PC-9 (cell line): ENCODE results near the gene USP34. TPM values are rescaled to one million over a fixed set of nuclear protein-coding genes. Genes with fewer than 3 reads are reported as not detected.

Experiments
- BruUV-seq: library from RNA; stranded (reverse); fragments of 400-500 nt; replicated peaks from 2 replicates; lab custom pipeline; 2021; lab: Mats Ljungman, UMichigan
- CTCF ChIA-PET: fragments of 300-600 bp; sonication (Branson Sonifier 250); formaldehyde crosslinking; loops from one replicate; lab custom pipeline; 2022; ENCODE audit warnings: antibody characterized with exemption; lab: Charles Lee
- POLR2A ChIA-PET: fragments of 300-600 bp; sonication (Branson Sonifier 250); formaldehyde crosslinking; loops from one replicate; lab custom pipeline; 2022; ENCODE audit warnings: antibody characterized with exemption; ENCODE audit not compliant: unreplicated experiment; lab: Charles Lee
- DNase-seq, 2 experiments: peaks; one replicate each; pipeline versions ENCODE4 v3.0.0 to v3.0.0-alpha.2; 2015 to 2022; ENCODE audit warnings: mixed read lengths in 1 of 2
- H2AFZ ChIP-seq: fragments of 200-600 bp; sonication (generic); 2 replicates; pipeline ENCODE4 v1.8.1; 2017; ENCODE audit warnings: antibody characterized with exemption
- H3F3A ChIP-seq: fragments of 200-600 bp; sonication (generic); 2 replicates; pipeline ENCODE4 v1.8.1; 2017; ENCODE audit warnings: antibody characterized with exemption, mild to moderate bottlenecking, low read depth; ENCODE audit not compliant: insufficient read depth
- H3K27ac ChIP-seq: fragments of 200-600 bp; sonication (generic); 2 replicates; pipeline ENCODE4 v1.6.1; 2016; ENCODE audit warnings: mixed run types
- H3K27me3 ChIP-seq: fragments of 200-600 bp; sonication (generic); 2 replicates; pipeline ENCODE4 v1.6.1; 2016; ENCODE audit warnings: low read depth, mixed run types; ENCODE audit not compliant: insufficient read depth
- H3K36me3 ChIP-seq: fragments of 200-600 bp; sonication (generic); 2 replicates; pipeline ENCODE4 v1.6.1; 2016; ENCODE audit warnings: low read depth, mixed run types
- H3K4me1 ChIP-seq: fragments of 200-600 bp; sonication (generic); replicated peaks from 2 replicates; pipeline ENCODE4 v1.6.1; 2016; ENCODE audit warnings: mixed run types; ENCODE audit not compliant: insufficient read depth
- H3K4me2 ChIP-seq: fragments of 200-600 bp; sonication (generic); 2 replicates; pipeline ENCODE4 v1.6.1; 2017; ENCODE audit warnings: mixed run types
- H3K4me3 ChIP-seq: fragments of 200-600 bp; sonication (generic); 2 replicates; pipeline ENCODE4 v1.6.1; 2016; ENCODE audit warnings: mixed run types
- H3K79me2 ChIP-seq: fragments of 200-600 bp; sonication (generic); 2 replicates; pipeline ENCODE4 v1.6.1; 2017; ENCODE audit warnings: low read depth, mixed run types
- H3K9me2 ChIP-seq: fragments of 200-600 bp; sonication (generic); 2 replicates; pipeline ENCODE4 v1.8.1; 2017; ENCODE audit warnings: mild to moderate bottlenecking; ENCODE audit not compliant: insufficient read depth
- H3K9me3 ChIP-seq: fragments of 200-600 bp; sonication (generic); 2 replicates; pipeline ENCODE4 v1.8.1; 2016; ENCODE audit warnings: low read depth; ENCODE audit not compliant: insufficient read depth
- H4K20me1 ChIP-seq: fragments of 200-600 bp; sonication (generic); 2 replicates; pipeline ENCODE4 v1.8.1; 2017; ENCODE audit not compliant: insufficient read depth
- CTCF ChIP-seq: fragments of 200-600 bp; sonication (generic); conservative IDR thresholded peaks from 2 replicates; pipeline ENCODE4 v1.6.1; 2017; ENCODE audit warnings: mixed run types, antibody characterized with exemption, mild to moderate bottlenecking, moderate library complexity
- EZH2 ChIP-seq: fragments of 200-600 bp; sonication (generic); IDR thresholded peaks from 2 replicates; pipeline ENCODE4 v1.8.0; 2017; ENCODE audit warnings: antibody characterized with exemption, low read depth
- intact Hi-C: fragments of 100-400 bp; cut with micrococcal nuclease; formaldehyde crosslinking; loops from one replicate; pipeline ENCODE4 v1.10.0; 2022; ENCODE audit not compliant: unreplicated experiment
- total RNA-seq: library from RNA; stranded (reverse); gene quantifications from 2 replicates; pipeline ENCODE4 v1.2.3, GENCODE V29; 2021

USP34 gene
- total RNA-seq, 1 experiment from 2014 or later, result 120 TPM

GRCh38 chr2:61454383-61454782 lies 16.5 kb downstream of the USP34 start:
- H4K20me1 ChIP-seq, result peaks cover 67% of the 10 kb centered on the region
- BruUV-seq, result no TSS peak
- intact Hi-C loops, result no loop called here
- no peaks in the 10 kb centered on the region for H3K4me1 ChIP-seq
- H3F3A ChIP-seq, result no peaks in the 10 kb centered on the region
- no peak overlapping the region for H2AFZ ChIP-seq
- ChIA-PET POLR2A (no interaction called here), CTCF (no interaction called here)
- peaks cover 98% of the 10 kb centered on the region for H3K79me2 ChIP-seq
- H3K27me3 ChIP-seq, result no peaks in the 10 kb centered on the region
- no peaks in the 10 kb centered on the region for H3K9me3 ChIP-seq
- no peak overlapping the region for H3K27ac ChIP-seq
- H3K4me2 ChIP-seq, result no peak overlapping the region
- no peak overlapping the region for H3K4me3 ChIP-seq
- no peak for TF ChIP-seq CTCF
- TF ChIP-seq EZH2, result no peak
- H3K9me2 ChIP-seq, result no peaks in the 10 kb centered on the region
- 0 out of 2 replicates have a peak, but pooled peaks cover 3% of the 10 kb centered on the region for H3K36me3 ChIP-seq
- DNase-seq, result no peak

- intact Hi-C loops, result no loop called here
- POLR2A ChIA-PET, result no interaction called here
- no peak overlapping the region for H3K4me3 ChIP-seq
- no peak overlapping the region for H2AFZ ChIP-seq
- DNase-seq, result no peak
- no peaks in the 10 kb centered on the region for H3K9me2 ChIP-seq
- H4K20me1 ChIP-seq, result peaks cover 68% of the 10 kb centered on the region
- no peak for TF ChIP-seq CTCF
- no peaks in the 10 kb centered on the region for H3K9me3 ChIP-seq
- no peaks in the 10 kb centered on the region for H3K36me3 ChIP-seq
- CTCF ChIA-PET, result no interaction called here
- no peaks in the 10 kb centered on the region for H3K4me1 ChIP-seq
- no peak overlapping the region for H3K27ac ChIP-seq
- peaks cover 98% of the 10 kb centered on the region for H3K79me2 ChIP-seq
- no TSS peak for BruUV-seq
- no peaks in the 10 kb centered on the region for H3K27me3 ChIP-seq
- H3F3A ChIP-seq, result no peaks in the 10 kb centered on the region
- H3K4me2 ChIP-seq, result no peak overlapping the region
Measured at GRCh38 chr2:61452392-61452791, 18.5 kb downstream of the USP34 start.

DNA sequence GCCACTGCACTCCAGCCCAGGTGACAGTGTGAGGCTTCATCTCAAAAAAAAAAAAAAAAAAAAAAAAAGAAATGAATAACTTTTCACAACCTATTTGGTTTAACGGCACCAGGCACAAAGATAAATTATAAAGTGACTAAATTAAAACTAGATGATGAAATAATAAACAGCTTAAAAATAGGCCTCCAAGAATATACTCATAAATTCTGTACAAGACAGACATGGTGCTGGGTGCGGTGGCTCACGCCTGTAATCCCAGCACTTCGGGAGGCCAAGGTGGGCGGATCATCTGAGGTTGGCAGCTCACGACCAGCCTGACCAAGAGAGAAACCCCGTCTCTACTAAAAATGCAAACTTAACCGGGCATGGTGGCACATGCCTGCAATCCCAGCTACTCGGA lies 19.7 kb downstream of the USP34 start:
- H3K9me2 ChIP-seq, result no peaks in the 10 kb centered on the region
- ChIA-PET POLR2A (interaction anchor here (0.6 kb wide), 1 partner anchor 24 kb away, joined by 5 read pairs; no protein-coding TSS in a partner anchor), CTCF (no interaction called here)
- BruUV-seq, result no TSS peak
- H3K4me2 ChIP-seq, result no peak overlapping the region
- intact Hi-C loops, result no loop called here
- DNase-seq, result no peak
- H3K4me1 ChIP-seq, result no peaks in the 10 kb centered on the region
- H3K27me3 ChIP-seq, result no peaks in the 10 kb centered on the region
- H3K27ac ChIP-seq, result no peak overlapping the region
- no peaks in the 10 kb centered on the region for H3K36me3 ChIP-seq
- H2AFZ ChIP-seq, result no peak overlapping the region
- H3K9me3 ChIP-seq, result no peaks in the 10 kb centered on the region
- peaks cover 98% of the 10 kb centered on the region for H3K79me2 ChIP-seq
- peaks cover 3% of the 10 kb centered on the region; the same call in 1 of the 2 replicates for H3F3A ChIP-seq
- H4K20me1 ChIP-seq, result peaks cover 68% of the 10 kb centered on the region
- H3K4me3 ChIP-seq, result no peak overlapping the region
- TF ChIP-seq CTCF (no peak), EZH2 (no peak)
